Omental fat pad (tissue), 4 donors: ENCODE results near the gene DTHD1. TPM values are rescaled to one million over a fixed set of nuclear protein-coding genes. Genes with fewer than 3 reads are reported as not detected.

Experiments
- ATAC-seq: fragments of 150-250 bp; one replicate; pipeline ENCODE4 v1.9.1; 2016; ENCODE audit warnings: mild to moderate bottlenecking, moderate library complexity; ENCODE audit not compliant: low FRiP score
- DNase-seq: peaks from one replicate; pipeline ENCODE4 v3.0.0-alpha.2; 2019; ENCODE audit warnings: low spot score
- CTCF ChIP-seq, 3 donors: fragments of 450-650 bp; IDR thresholded peaks; one replicate each; pipeline ENCODE4 v1.5.1; 2016 to 2017; ENCODE audit warnings: antibody characterized with exemption in 3 of 3, mild to moderate bottlenecking in 3 of 3, moderate library complexity in 2 of 3
- total RNA-seq, 4 donors: library from RNA; depleted of rRNA; stranded (reverse); fragments of >200 nt; gene quantifications; one replicate each; pipeline ENCODE4 v1.1.0, GENCODE V29; 2016

Gene DTHD1
- total RNA-seq, 4 donors from 2014 or later: 0.84 to 3.0 (median 1.2) TPM

GRCh38 chr4:36255577-36255976, 25.8 kb upstream of the DTHD1 start:
- ATAC-seq (no peak), DNase-seq (no peak)
- no peak for TF ChIP-seq CTCF (IDR thresholded peaks at IDR 0.05)

- DNase-seq (no peak), ATAC-seq (no peak)
- no peak for TF ChIP-seq CTCF (IDR thresholded peaks at IDR 0.05)
Observed at GRCh38 chr4:36256398-36256891, 25.0 kb upstream of the DTHD1 start.

- no peak for ATAC-seq
- no peak for TF ChIP-seq CTCF (IDR thresholded peaks at IDR 0.05)
- DNase-seq: no peak
Observed at GRCh38 chr4:36260731-36261130, 20.7 kb upstream of the DTHD1 start.

- TF ChIP-seq CTCF (IDR thresholded peaks at IDR 0.05): no peak
- ATAC-seq (no peak), DNase-seq (no peak)
Observed at GRCh38 chr4:36264207-36264826, 17.1 kb upstream of the DTHD1 start.

- no peak for TF ChIP-seq CTCF (IDR thresholded peaks at IDR 0.05)
- DNase-seq (no peak), ATAC-seq (no peak)
Observed at GRCh38 chr4:36267486-36268268, 13.7 kb upstream of the DTHD1 start.

- TF ChIP-seq CTCF (IDR thresholded peaks at IDR 0.05): no peak
- ATAC-seq (no peak), DNase-seq (no peak)
Observed at GRCh38 chr4:36269101-36269500, 12.3 kb upstream of the DTHD1 start.
